Measurements from ENCODE around the gene LUZP2. TPM values are rescaled to one million over a fixed set of nuclear protein-coding genes. Genes with fewer than 3 reads are reported as not detected.

Gene LUZP2
- total and polyA plus RNA-seq, 4 donors: 0.05 TPM; not detected in 3

GRCh38 chr11:24870048-24870447 lies 373.2 kb downstream of the LUZP2 start:
- Histone ChIP-seq H3K4me3 (ENCODE audit: low read depth in 1 of 3, low read length in 3 of 3) (no peak overlapping the region), H3K9ac (ENCODE audit: low read depth in 1 of 2, low read length in 2 of 2) (no peak overlapping the region), H3K36me3 (ENCODE audit: control insufficient read depth in 4 of 4, insufficient read depth in 3 of 4, low read depth in 1 of 4, low read length in 3 of 4) (no peaks in the 10 kb centered on the region), H3K4me1 (ENCODE audit: control insufficient read depth in 4 of 4, insufficient read depth in 4 of 4, low read length in 3 of 4) (peaks cover 0 to 3% (median under 1%) of the 10 kb centered on the region in 4 donors), H3K9me3 (ENCODE audit: control insufficient read depth in 4 of 4, low read length in 3 of 4) (no peaks in the 10 kb centered on the region), H3K27me3 (ENCODE audit: control insufficient read depth in 4 of 4, insufficient read depth in 4 of 4, low read length in 3 of 4) (no peaks in the 10 kb centered on the region), H3K27ac (ENCODE audit: low read depth in 1 of 2, low read length in 2 of 2) (no peak overlapping the region)
- 30% methylated on average over 1 of the region's 1 CpG for WGBS
- DNase-seq (ENCODE audit: low spot score): no peak
- no peak for TF ChIP-seq YY1 (IDR thresholded peaks at IDR 0.05)
- peak; percentile 23 for TF ChIP-seq NR2F2 (IDR thresholded peaks at IDR 0.05)
- peak in 1 of 2 donors; percentile 25 for TF ChIP-seq RAD21 (IDR thresholded peaks at IDR 0.05)
- peak; percentile 53 to 54 for TF ChIP-seq HNF4A (conservative IDR thresholded peaks at IDR 0.05)
- TF ChIP-seq FOXA2 (IDR thresholded peaks at IDR 0.05): no peak
- TF ChIP-seq HNF4G (IDR thresholded peaks at IDR 0.05): no peak
- TF ChIP-seq CTCF (IDR thresholded peaks at IDR 0.05; ENCODE audit: low read depth, low read length, missing input control): no peak
- peak in 1 of 2 donors; percentile 17 for TF ChIP-seq JUND (IDR thresholded peaks at IDR 0.05)
- TF ChIP-seq RXRA (IDR thresholded peaks at IDR 0.05): peak; percentile 29 to 45
- TF ChIP-seq, protein P1, sequence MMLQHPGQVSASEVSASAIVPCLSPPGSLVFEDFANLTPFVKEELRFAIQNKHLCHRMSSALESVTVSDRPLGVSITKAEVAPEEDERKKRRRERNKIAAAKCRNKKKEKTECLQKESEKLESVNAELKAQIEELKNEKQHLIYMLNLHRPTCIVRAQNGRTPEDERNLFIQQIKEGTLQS (IDR thresholded peaks at IDR 0.05): no peak
- no peak for TF ChIP-seq TAF1 (conservative IDR thresholded peaks at IDR 0.05)
- no peak for TF ChIP-seq EGR1 (IDR thresholded peaks at IDR 0.05; ENCODE audit: low read depth in 2 of 2)
- no peak for TF ChIP-seq FOXA1 (IDR thresholded peaks at IDR 0.05)
- TF ChIP-seq GABPA (IDR thresholded peaks at IDR 0.05 in 1 of 2, conservative IDR thresholded peaks at IDR 0.05 in 1 of 2): no peak
- no peak for TF ChIP-seq SP1 (IDR thresholded peaks at IDR 0.05)
- TF ChIP-seq REST (IDR thresholded peaks at IDR 0.05): no peak
- no peak for TF ChIP-seq MAX (IDR thresholded peaks at IDR 0.05)
- TF ChIP-seq, protein P2, sequence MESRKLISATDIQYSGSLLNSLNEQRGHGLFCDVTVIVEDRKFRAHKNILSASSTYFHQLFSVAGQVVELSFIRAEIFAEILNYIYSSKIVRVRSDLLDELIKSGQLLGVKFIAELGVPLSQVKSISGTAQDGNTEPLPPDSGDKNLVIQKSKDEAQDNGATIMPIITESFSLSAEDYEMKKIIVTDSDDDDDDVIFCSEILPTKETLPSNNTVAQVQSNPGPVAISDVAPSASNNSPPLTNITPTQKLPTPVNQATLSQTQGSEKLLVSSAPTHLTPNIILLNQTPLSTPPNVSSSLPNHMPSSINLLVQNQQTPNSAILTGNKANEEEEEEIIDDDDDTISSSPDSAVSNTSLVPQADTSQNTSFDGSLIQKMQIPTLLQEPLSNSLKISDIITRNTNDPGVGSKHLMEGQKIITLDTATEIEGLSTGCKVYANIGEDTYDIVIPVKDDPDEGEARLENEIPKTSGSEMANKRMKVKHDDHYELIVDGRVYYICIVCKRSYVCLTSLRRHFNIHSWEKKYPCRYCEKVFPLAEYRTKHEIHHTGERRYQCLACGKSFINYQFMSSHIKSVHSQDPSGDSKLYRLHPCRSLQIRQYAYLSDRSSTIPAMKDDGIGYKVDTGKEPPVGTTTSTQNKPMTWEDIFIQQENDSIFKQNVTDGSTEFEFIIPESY (IDR thresholded peaks at IDR 0.05): no peak

All from liver (tissue), 9 donors.